Hindlimb muscle (tissue), 1 donor: ENCODE results near the gene ZMIZ2. TPM values are rescaled to one million over a fixed set of nuclear protein-coding genes. Genes with fewer than 3 reads are reported as not detected.
"Not testable (repeated sequence)": the region's sequence is repeated elsewhere in the genome, so short reads cannot be mapped to it uniquely, and the experiment has no call there.

Source experiments
- DNase-seq: peaks from one replicate; pipeline ENCODE4 v3.0.0-alpha.2; 2013
- polyA plus RNA-seq: library from polyadenylated mRNA; unstranded; fragments of 120-200 nt; gene quantifications from one replicate; pipeline ENCODE4 v1.2.1, GENCODE V29; 2013; ENCODE audit not compliant: insufficient read length

Gene ZMIZ2
- polyA plus RNA-seq, 1 donor = 44.4 TPM

DNA sequence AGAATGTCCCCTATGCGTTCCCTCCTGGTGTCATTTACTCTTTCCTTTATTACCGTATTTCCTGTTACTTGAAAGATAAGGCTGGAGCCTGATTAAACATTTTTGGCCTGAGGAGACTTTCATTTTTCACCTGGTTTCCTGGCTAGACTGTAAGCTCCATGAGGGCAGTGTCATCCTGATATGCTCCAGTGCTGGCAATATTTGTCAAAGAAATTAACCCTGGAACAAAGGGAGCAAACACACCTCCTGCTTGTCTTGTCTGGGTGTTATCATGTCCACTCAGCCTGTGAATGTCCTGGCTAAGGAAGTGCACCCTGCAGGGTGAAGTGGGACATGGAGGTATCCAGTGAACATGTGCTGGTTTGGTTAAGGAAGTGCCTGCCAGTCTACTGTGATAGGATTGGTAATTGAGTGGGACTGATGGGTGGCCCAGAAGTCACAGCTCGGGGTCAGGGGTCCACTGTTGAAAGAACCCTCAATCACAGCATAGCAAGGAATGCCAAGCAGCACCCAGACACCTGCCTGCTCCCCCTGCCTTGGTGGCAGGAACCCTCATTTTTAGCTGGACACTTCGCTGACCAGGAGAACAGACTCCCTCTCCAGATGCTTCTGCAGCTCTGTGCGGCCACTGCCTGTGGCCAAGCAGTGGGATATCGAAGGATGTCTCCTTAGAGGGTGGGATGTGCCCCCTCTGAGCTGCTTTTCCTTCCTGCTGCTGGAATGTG lies 26.9 kb downstream of the ZMIZ2 start:
- DNase-seq = no peak

DNA sequence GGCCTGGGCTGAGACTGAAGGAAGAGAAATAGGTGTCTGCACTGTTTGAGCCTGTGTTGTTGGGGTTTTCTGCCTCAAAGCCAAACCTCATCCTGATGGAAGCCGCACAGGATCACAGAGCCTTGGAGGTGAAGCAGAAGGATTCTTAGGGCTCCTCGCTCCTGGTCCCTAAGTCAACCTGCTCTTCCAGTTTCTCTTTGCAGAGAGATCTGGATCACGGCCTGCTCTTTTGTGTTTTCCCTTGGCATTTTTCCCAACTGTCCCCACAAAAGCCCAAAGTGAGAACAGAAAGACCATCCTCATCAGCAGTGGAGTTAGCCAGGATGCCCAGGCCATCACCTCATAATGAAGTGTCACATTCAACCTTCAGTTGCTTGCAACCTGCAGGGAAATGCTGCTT lies 27.6 kb downstream of the ZMIZ2 start:
- DNase-seq = no peak

DNA sequence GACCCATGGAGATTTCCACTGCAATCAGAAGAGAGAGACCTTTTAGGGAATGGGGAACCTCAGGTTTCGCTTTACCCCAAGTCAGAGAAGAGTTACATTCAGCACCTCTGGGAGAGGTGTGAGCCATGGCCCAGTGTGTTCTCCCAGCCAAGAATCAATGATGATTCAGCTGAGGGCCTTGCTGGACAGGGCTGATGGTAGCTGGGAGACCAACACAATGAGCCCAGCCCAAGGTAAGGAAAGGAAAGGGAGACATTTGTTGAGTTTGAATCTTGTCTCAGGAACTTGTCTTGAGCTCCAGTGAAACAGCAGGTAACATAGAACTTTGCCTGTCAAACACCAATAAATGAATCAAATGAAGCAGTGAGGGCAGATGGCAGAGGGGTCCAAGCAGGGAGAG lies 33.8 kb downstream of the ZMIZ2 start:
- DNase-seq = no peak

- DNase-seq = no peak
Observed at GRCh38 chr7:44783407-44783806, 34.8 kb downstream of the ZMIZ2 start.

DNA sequence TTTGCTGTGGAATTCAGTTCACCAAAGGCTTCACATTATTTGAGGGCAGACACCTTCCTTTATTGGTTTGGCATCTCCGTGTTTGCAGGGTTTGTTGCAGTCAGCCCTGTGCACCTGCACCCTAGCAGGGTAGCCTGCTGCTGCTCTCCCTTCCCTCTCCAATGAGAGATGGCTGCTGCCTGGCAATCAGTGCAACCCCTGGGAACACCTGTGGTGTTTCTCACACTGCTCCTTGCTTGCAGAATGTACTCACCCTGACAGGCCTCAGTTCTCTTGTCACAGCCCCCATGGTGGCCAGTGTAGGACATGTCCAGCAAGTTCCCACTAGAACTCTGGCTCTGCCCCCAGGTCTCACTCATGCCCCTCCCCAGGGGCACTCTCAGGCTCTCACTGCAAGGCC lies 35.7 kb downstream of the ZMIZ2 start:
- DNase-seq = no peak

DNA sequence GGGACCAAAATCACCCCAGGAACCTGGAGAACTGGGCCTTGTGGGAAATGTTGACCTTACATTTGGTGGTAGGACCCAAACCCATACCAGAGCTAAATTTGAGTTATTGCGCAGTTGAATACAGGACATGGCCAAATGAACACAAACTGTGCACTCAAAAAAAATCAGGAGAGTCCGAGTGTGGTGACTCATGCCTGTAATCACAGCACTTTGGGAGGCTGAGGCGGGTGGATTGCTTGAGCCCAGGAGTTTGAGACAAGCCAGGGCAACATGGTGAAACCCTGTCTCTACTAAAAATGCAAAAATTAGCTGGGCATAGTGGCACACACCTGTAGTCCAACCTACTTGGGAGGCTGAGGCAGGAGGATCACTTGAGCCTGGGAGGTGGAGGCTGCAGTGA lies 36.6 kb downstream of the ZMIZ2 start:
- DNase-seq = not testable (repeated sequence)

DNA sequence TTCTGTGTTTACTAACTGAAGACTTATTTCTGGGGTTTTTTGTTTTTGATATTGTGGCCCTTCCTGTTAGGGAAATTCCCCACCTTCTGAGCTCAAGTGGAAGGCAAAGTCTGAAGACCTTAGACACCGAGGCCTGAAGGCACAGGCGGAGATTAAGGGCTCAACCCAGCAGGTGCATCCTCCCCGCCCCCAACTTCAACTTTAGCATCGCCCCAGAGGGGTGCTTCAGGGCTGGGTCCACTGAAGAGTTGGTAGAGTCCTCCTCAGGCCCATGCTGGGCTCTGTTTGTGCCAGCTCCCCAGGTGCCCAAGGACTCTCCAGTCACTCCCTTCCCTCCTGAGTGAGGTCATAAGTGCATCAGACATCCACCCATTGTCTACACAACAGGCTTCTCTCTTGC lies 38.4 kb downstream of the ZMIZ2 start:
- DNase-seq = no peak

DNA sequence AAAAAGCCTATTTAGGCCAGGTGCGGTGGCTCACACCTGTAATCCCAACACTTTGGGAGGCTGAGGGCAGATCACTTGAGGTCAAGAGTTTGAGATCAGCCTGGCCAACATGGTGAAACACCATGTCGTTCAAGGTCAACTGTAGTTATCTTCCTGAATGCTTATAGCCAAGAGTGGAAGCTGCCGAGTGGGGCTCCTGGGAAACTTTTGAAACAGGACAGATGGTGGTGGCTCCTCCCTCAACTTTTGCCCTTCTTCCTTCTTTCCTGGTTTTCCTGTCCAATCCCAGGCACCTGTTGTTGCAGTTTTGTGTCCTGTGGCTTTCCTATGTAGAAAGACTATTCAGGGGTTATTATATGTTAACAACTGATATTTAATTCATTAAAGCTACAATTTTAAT lies 39.1 kb downstream of the ZMIZ2 start:
- DNase-seq = no peak

GRCh38 chr7:44789990-44790389 lies 41.3 kb downstream of the ZMIZ2 start:
- DNase-seq = no peak

DNA sequence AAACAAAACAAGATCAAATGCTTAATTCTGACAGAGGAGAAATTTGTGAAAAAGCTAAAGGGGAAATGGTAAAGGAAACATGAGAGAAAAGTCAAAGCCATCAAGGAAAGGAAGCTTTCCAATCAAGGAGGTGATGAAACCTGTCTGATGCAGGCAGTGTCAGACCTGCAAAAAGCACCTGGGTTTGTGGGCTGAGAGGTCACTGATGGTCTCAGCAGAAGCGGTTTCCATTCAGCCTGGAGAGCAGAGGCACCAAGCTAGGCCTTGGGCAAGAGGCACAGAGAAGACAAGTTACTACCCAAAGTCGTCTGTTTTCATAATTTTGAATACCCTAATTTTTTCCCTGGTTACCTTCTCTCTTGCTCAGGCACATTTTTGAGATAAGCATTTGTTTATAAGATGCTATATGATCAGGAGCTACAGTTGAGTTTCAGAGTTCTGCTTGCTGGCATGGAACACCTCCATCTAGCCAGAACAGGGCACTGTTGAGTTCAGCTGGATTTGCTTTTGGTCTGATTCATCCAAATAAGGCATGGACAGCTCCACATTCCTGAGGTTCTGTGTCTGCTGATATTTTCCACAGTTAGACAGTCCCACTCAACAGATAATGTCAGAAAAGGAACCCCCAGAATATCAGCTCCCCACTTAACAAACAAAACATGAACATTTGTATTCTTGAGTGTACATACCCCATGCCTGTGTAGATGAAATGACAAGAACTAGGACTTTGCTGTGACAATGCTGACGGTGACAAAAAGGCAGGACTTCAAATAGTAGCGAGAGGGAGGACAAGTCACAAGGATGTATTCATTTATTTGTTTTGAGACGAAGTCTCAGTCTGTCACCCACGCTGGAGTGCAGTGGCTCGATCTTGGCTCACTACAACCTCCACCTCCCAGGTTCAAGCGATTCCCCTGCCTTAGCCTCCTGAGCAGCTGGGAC lies 42.9 kb downstream of the ZMIZ2 start:
- DNase-seq = no peak

GRCh38 chr7:44793919-44794318 lies 45.3 kb downstream of the ZMIZ2 start:
- DNase-seq = no peak

DNA sequence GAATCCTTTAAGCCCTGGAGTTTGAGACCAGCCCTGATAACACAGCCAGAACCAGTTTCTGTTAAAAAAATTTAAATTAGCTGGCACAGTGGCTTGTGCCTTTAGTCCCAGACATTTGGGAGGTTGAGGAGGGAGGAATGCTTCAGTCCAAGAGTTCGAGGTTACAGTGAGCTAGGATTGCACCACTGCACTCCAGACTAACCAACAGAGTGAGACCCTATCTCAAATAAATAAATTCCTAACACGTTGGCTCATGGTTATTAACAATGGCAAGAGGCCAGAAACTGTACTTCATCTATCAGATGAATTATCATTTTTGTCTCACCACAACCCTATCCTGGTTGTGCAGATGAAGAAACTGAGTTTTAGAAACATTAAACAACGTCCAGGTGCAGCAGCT lies 45.7 kb downstream of the ZMIZ2 start:
- no peak for DNase-seq

GRCh38 chr7:44796034-44796503 lies 47.4 kb downstream of the ZMIZ2 start:
- no peak for DNase-seq

- peak; percentile 99 for DNase-seq
Observed at GRCh38 chr7:44796504-44797328, 48.1 kb downstream of the ZMIZ2 start, which contains the start of gene PPIA. Gene PPIA (plus strand): TSS chr7:44796681. CDS start chr7:44796725, 44 bp downstream.

DNA sequence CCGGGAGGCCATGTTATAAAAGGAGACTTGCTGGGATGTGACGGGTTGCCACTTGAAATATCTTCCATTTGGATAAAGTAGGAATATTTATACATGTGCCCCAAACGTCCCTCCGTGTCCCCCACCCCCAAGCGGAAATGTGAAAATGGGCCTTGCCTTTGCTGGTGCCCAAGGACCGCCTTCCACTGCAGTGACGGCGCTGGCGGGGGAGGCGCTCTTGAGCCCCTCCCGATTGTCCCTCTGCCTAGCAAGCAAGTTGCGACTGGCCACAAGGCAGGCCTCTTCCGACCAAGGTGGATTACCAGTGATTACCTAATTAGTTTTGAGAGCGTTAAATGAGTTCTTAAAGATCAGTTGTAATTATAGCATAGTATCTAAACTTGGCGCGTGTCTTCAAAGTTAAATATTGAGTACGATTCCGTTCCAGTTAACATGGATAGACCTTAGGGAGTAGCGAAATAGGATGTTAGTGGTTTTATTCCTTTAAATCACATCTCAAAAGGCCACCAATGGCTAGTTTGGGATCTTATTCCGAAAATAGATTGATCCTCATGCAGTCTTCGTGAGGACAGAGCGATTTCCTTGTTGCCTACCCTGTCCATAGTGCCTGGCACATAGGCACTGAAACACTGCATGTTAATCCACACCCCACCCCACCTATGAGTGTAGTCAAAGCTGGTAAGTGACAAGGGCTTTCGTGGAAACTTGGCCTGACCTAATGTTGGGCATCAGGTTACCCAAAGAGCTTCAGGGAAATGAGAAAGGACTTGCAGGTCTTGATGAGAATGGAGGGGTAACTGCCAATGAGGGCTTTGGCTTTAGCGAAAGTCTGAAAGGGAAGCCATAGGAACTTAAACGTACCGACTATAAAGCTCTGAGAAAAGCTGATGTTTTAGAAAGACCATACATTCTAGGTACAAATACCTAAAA lies 48.9 kb downstream of the ZMIZ2 start:
- peak; percentile 92 for DNase-seq

DNA sequence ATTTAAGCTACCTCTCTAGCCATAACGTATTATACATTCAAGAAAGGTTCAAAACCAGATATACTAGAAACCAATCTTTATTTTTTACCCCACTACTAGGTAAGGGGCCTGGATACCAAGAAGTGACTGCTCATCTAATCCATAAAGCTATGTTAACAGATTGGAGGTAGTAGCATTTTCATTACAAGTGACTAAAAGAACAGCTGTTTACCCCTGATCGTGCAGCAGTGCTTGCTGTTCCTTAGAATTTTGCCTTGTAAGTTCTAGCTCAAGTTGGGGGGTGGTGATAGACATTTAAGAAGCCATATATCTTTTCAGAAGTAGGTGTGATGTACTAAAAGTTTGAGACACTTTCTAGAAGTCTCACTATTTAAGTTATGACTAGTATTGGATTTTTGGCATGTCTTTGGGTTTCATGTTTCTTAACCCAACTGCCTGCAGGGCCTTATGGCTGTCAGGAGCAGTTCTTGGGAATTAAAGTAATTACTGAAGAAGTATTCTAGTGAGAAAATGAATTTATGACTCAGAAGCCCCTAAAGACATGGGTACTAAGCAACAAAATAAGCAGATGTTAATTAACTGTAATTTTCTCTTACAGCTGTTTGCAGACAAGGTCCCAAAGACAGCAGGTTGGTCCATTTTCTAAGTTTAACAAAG lies 50.1 kb downstream of the ZMIZ2 start:
- no peak for DNase-seq

DNA sequence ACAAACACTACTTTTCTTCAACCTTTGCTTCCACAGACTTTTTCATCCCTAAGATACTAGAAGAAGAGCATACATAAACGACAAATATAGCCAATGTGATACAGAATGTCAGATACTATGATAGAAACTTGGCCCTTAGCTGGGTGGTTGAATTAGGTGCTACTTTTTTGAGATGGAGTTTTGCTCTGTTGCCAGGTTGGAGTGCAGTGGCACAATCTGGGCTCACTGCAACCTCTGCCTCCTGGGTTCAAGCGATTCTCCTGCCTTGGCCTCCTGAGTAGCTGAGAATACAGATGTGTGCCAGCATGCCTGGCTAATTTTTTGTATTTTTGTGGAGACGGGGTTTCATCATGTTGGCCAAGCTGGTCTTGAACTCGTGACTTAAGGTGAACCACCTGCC lies 51.3 kb downstream of the ZMIZ2 start:
- no peak for DNase-seq

DNA sequence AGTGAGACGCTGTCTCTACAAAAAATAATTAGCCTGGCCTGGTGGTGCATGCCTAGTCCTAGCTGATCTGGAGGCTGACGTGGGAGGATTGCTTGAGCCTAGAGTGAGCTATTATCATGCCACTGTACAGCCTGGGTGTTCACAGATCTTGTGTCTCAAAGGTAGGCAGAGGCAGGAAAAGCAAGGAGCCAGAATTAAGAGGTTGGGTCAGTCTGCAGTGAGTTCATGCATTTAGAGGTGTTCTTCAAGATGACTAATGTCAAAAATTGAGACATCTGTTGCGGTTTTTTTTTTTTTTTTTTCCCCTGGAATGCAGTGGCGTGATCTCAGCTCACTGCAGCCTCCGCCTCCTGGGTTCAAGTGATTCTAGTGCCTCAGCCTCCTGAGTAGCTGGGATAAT lies 53.2 kb downstream of the ZMIZ2 start:
- DNase-seq = no peak

GRCh38 chr7:44802418-44803025 lies 53.9 kb downstream of the ZMIZ2 start:
- DNase-seq = no peak

- DNase-seq = not testable (repeated sequence)
Observed at GRCh38 chr7:44803828-44804519, 55.3 kb downstream of the ZMIZ2 start.
